ENCODE measurements around the gene ACSF2. TPM values are rescaled to one million over a fixed set of nuclear protein-coding genes. Genes with fewer than 3 reads are reported as not detected.
A peak's percentile ranks its signal among the peaks of the same experiment; 100 is the strongest.

Gene ACSF2
- total and polyA plus RNA-seq, 2 of the 13 experiments (the other 11 are each of a cell fraction or from before 2014, with no cell fraction given), result 87.3 to 109 TPM

DNA sequence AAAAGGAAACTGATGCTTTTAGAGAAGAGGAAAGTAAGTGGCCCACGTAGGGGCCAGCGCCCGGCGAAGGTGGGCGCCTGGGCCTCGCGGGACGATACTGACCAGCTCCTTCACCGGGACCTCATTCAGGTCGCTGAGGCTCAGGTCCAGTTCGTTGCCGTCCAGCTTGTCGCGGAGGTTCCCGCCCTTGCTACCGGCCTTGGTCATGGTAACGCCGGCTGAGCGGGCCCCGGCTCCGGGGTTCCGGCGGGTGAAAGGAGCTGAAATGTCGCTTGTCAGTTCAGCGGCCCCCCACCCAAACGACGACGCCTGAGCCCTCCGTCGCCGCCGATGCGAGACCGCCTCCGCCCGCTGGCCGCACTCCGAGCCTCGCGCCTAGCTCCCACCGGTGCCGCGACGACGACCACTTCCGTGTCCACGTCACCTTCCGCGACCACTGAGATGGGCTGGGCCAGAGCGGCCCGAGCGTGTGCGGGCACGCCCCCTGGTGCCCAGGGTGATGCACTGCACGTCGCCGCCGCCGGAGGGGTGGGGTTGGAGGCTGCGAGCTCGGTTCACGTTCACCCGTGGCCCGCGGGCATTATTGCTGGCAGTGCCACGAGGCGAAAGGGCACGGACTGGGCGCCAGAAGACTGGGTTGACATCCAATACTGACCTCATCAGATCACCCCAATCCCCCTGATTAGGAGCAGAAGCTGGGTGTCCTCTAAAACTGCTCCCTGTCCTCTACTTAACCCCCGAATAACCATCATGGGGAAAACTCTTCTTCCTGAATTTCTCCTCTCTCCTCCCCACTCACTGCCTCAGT is 28.7 kb upstream of the ACSF2 start, which contains the start of gene LRRC59 (continued):
- TF ChIP-seq, protein P1, sequence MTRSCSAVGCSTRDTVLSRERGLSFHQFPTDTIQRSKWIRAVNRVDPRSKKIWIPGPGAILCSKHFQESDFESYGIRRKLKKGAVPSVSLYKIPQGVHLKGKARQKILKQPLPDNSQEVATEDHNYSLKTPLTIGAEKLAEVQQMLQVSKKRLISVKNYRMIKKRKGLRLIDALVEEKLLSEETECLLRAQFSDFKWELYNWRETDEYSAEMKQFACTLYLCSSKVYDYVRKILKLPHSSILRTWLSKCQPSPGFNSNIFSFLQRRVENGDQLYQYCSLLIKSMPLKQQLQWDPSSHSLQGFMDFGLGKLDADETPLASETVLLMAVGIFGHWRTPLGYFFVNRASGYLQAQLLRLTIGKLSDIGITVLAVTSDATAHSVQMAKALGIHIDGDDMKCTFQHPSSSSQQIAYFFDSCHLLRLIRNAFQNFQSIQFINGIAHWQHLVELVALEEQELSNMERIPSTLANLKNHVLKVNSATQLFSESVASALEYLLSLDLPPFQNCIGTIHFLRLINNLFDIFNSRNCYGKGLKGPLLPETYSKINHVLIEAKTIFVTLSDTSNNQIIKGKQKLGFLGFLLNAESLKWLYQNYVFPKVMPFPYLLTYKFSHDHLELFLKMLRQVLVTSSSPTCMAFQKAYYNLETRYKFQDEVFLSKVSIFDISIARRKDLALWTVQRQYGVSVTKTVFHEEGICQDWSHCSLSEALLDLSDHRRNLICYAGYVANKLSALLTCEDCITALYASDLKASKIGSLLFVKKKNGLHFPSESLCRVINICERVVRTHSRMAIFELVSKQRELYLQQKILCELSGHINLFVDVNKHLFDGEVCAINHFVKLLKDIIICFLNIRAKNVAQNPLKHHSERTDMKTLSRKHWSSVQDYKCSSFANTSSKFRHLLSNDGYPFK (CRISPR knock-in tag; IDR thresholded peaks at IDR 0.05; ENCODE audit: borderline replicate concordance), result peak; percentile 93
- TF ChIP-seq IKZF1 (IDR thresholded peaks at IDR 0.05) (no peak), CSRNP1 (CRISPR knock-in tag; IDR thresholded peaks at IDR 0.05) (peak; percentile 99), BHLHE40 (IDR thresholded peaks at IDR 0.05; ENCODE audit: low read length) (peak; percentile 74; the same call in 1 of the 2 replicates), ZFX (CRISPR knock-in tag; IDR thresholded peaks at IDR 0.05; ENCODE audit: low read depth) (peak; percentile 97), GPN1 (CRISPR knock-in tag; IDR thresholded peaks at IDR 0.05; ENCODE audit: borderline replicate concordance) (peak; percentile 83; the same call in 1 of the 2 replicates), RFXAP (CRISPR knock-in tag; IDR thresholded peaks at IDR 0.05; ENCODE audit: borderline replicate concordance) (peak; percentile 97), ZNF253 (CRISPR knock-in tag; IDR thresholded peaks at IDR 0.05; ENCODE audit: borderline replicate concordance) (peak; percentile 86; the same call in 1 of the 2 replicates), GATA4 (IDR thresholded peaks at IDR 0.05; ENCODE audit: borderline replicate concordance, low read depth) (no peak), TP53 (CRISPR knock-in tag; conservative IDR thresholded peaks at IDR 0.05) (peak; percentile 91), ETV5 (CRISPR knock-in tag; IDR thresholded peaks at IDR 0.05; ENCODE audit: borderline replicate concordance) (peak; percentile 88), ZNF713 (CRISPR knock-in tag; IDR thresholded peaks at IDR 0.05) (peak; percentile 87; the same call in 1 of the 2 replicates), ZMYM4 (CRISPR knock-in tag; IDR thresholded peaks at IDR 0.05) (peak; percentile 99), JUNB (CRISPR knock-in tag; IDR thresholded peaks at IDR 0.05; ENCODE audit: borderline replicate concordance) (peak; percentile 82), SRSF9 (IDR thresholded peaks at IDR 0.05; ENCODE audit: borderline replicate concordance, insufficient read depth, low read depth, low read length, poor library complexity, severe bottlenecking) (no peak)
- TF ChIP-seq, protein P2, sequence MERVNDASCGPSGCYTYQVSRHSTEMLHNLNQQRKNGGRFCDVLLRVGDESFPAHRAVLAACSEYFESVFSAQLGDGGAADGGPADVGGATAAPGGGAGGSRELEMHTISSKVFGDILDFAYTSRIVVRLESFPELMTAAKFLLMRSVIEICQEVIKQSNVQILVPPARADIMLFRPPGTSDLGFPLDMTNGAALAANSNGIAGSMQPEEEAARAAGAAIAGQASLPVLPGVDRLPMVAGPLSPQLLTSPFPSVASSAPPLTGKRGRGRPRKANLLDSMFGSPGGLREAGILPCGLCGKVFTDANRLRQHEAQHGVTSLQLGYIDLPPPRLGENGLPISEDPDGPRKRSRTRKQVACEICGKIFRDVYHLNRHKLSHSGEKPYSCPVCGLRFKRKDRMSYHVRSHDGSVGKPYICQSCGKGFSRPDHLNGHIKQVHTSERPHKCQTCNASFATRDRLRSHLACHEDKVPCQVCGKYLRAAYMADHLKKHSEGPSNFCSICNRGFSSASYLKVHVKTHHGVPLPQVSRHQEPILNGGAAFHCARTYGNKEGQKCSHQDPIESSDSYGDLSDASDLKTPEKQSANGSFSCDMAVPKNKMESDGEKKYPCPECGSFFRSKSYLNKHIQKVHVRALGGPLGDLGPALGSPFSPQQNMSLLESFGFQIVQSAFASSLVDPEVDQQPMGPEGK (CRISPR knock-in tag; IDR thresholded peaks at IDR 0.05), result peak; percentile 82
- TF ChIP-seq, protein P3, sequence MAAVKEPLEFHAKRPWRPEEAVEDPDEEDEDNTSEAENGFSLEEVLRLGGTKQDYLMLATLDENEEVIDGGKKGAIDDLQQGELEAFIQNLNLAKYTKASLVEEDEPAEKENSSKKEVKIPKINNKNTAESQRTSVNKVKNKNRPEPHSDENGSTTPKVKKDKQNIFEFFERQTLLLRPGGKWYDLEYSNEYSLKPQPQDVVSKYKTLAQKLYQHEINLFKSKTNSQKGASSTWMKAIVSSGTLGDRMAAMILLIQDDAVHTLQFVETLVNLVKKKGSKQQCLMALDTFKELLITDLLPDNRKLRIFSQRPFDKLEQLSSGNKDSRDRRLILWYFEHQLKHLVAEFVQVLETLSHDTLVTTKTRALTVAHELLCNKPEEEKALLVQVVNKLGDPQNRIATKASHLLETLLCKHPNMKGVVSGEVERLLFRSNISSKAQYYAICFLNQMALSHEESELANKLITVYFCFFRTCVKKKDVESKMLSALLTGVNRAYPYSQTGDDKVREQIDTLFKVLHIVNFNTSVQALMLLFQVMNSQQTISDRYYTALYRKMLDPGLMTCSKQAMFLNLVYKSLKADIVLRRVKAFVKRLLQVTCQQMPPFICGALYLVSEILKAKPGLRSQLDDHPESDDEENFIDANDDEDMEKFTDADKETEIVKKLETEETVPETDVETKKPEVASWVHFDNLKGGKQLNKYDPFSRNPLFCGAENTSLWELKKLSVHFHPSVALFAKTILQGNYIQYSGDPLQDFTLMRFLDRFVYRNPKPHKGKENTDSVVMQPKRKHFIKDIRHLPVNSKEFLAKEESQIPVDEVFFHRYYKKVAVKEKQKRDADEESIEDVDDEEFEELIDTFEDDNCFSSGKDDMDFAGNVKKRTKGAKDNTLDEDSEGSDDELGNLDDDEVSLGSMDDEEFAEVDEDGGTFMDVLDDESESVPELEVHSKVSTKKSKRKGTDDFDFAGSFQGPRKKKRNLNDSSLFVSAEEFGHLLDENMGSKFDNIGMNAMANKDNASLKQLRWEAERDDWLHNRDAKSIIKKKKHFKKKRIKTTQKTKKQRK (IDR thresholded peaks at IDR 0.05; ENCODE audit: low read length), result no peak

Measured in HepG2 (cell line).